ENCODE data around the gene OXER1.

- TF ChIP-seq CTCF (conservative IDR thresholded peaks at IDR 0.05) = no peak
- no peak for TF ChIP-seq EZH2 (IDR thresholded peaks at IDR 0.05; ENCODE audit: low read depth)
These were observed 36.6 kb upstream of the OXER1 start for GRCh38 chr2:42800461-42800962.
